Adrenal gland (tissue), 12 donors: ENCODE results near the gene ITPKB. TPM values are rescaled to one million over a fixed set of nuclear protein-coding genes. Genes with fewer than 3 reads are reported as not detected.

ENCODE experiments used
- DNase-seq, 7 donors: peaks; one replicate each; pipeline ENCODE4 v3.0.0-alpha.2; 2019 to 2020
- H3K27ac ChIP-seq, 5 donors: fragments of 200-600 bp; sonication (generic) in 4 of 5; 1 replicate in 3 of 5; 2 replicates in 2 of 5; pipeline versions ENCODE4 v1.5.1 to v1.8.0; 2016 to 2020; ENCODE audit warnings: mild to moderate bottlenecking in 1 of 5
- H3K27me3 ChIP-seq: fragments of 200-600 bp; 2 replicates; pipeline ENCODE4 v1.8.0; 2021
- H3K36me3 ChIP-seq, 2 donors: fragments of 200-600 bp; replicated peaks in 1 of 2; 1 replicate in 1 of 2; 2 replicates in 1 of 2; pipeline versions ENCODE4 v1.5.1 to v1.8.0; 2018 to 2022
- H3K4me1 ChIP-seq, 2 donors: fragments of 200-600 bp; replicated peaks in 1 of 2; 1 replicate in 1 of 2; 2 replicates in 1 of 2; pipeline versions ENCODE4 v1.5.1 to v1.8.0; 2018 to 2021
- H3K4me3 ChIP-seq, 4 donors: fragments of 200-600 bp; sonication (generic) in 3 of 4; one replicate each; pipeline ENCODE4 v1.5.1; 2016 to 2018
- H3K9me3 ChIP-seq, 3 donors: fragments of 200-600 bp; sonication (generic) in 1 of 3; replicated peaks in 1 of 3; 1 replicate in 2 of 3; 2 replicates in 1 of 3; pipeline versions ENCODE4 v1.5.1 to v1.8.0; 2016 to 2021
- POLR2A ChIP-seq, 2 donors: fragments of 450-650 bp; IDR thresholded peaks; one replicate each; pipeline ENCODE4 v1.6.1; 2017; ENCODE audit warnings: antibody characterized with exemption in 2 of 2, mild to moderate bottlenecking in 2 of 2, moderate library complexity in 1 of 2
- WGBS, 4 donors: extraction: QIAGEN DNeasy Blood & Tissue Kit in 2 of 4; methylation state at CpG; one replicate each; pipeline versions ENCODE4 v1.1.5 to v1.1.7; 2013 to 2017; 5-methylcytosine and 5-hydroxymethylcytosine counted together
- intact Hi-C, 2 donors: fragments of 100-400 bp; cut with DNase I; formaldehyde crosslinking; loops; one replicate each; pipeline versions ENCODE4 v1.14.1 to v1.15.0; 2022 to 2023
- polyA plus RNA-seq, 3 donors: library from polyadenylated mRNA; stranded (reverse); fragments of 200-250 nt in 2 of 3; fragments of 350-450 nt in 1 of 3; fragmentation: Illumina TruSeq in 1 of 3; extraction: RNeasy Lipid Tissue Mini Kit (QIAGEN cat#74804) in 1 of 3; gene quantifications; one replicate each; pipeline ENCODE4 v1.2.3, GENCODE V29; 2013 to 2014
- total RNA-seq, 9 donors: library from RNA; depleted of rRNA in 4 of 9; stranded (reverse); fragments of >200 nt in 4 of 9; fragments of 120-200 nt in 1 of 9; fragmentation: NEBNext Ultra II Directional in 1 of 9; extraction: Animal tissue kit (Norgen Biotek cat#: 25700) in 1 of 9; gene quantifications; one replicate each; pipeline versions ENCODE4 v1.1.0 to v1.2.4, GENCODE V29; 2013 to 2023
- TF ChIP-seq, protein P1 (sequence below), 6 experiments: fragments of 450-650 bp in 4 of 6; fragments of 200-600 bp in 2 of 6; sonication (generic) in 1 of 6; IDR thresholded peaks; 1 replicate in 5 of 6; 2 replicates in 1 of 6; pipeline versions ENCODE4 v1.5.1 to v1.8.0; 2016 to 2021; ENCODE audit warnings: antibody characterized with exemption in 6 of 6, mild to moderate bottlenecking in 2 of 6, moderate library complexity in 1 of 6
- donor health status: healthy with polysubstance abuse.
- donor health status: Bipolar disorder and iron deficiency.
- donor health status: DM: yes; HTN: yes; CAD: no.
- donor health status: DM: no; HTN: no; CAD: no.
- donor health status: DM: no; HTN: no; CAD: no.
- donor health status: DM: yes; HTN: yes; CAD: no.

ITPKB gene
- total and polyA plus RNA-seq, 12 donors, result 2.3 to 22.7 (median 13.0) TPM

DNA sequence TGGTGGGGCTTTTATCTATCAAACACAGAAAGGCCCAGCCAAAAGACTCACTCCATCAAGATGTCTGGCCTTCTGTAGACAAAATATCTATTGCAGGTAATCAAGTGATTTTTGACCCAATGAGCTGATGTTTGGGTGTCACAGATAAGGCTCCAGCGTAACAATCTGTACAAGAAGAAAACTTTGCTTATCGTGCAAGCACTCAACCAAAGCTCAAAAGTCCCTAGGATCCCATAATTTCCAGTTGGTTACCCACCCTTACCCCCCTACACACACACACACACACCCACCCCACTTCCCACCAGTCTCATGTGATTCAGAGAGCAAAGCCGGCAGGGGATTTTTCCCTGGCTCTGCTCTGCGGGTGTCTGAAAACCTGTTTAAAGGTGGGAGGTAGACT, 5.8 kb downstream of the ITPKB start:
- intact Hi-C loops, result loop anchor here in 1 of 2 donors (10.0 kb wide), 1 partner anchor 79 kb away; no protein-coding TSS in a partner anchor
- Histone ChIP-seq H3K27ac (no peak overlapping the region), H3K4me3 (no peak overlapping the region), H3K4me1 (peaks cover 0 to 37% of the 10 kb centered on the region in 2 donors), H3K36me3 (peaks cover 0 to 19% of the 10 kb centered on the region in 2 donors), H3K27me3 (no peaks in the 10 kb centered on the region), H3K9me3 (no peaks in the 10 kb centered on the region)
- DNase-seq, result no peak
- WGBS, 4 donors, result 74 to 96% (median 80%) methylated on average over 4 of the region's 4 CpGs
- TF ChIP-seq, protein P1, sequence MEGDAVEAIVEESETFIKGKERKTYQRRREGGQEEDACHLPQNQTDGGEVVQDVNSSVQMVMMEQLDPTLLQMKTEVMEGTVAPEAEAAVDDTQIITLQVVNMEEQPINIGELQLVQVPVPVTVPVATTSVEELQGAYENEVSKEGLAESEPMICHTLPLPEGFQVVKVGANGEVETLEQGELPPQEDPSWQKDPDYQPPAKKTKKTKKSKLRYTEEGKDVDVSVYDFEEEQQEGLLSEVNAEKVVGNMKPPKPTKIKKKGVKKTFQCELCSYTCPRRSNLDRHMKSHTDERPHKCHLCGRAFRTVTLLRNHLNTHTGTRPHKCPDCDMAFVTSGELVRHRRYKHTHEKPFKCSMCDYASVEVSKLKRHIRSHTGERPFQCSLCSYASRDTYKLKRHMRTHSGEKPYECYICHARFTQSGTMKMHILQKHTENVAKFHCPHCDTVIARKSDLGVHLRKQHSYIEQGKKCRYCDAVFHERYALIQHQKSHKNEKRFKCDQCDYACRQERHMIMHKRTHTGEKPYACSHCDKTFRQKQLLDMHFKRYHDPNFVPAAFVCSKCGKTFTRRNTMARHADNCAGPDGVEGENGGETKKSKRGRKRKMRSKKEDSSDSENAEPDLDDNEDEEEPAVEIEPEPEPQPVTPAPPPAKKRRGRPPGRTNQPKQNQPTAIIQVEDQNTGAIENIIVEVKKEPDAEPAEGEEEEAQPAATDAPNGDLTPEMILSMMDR (IDR thresholded peaks at IDR 0.05), result no peak
- no peak for TF ChIP-seq POLR2A (IDR thresholded peaks at IDR 0.05)

DNA sequence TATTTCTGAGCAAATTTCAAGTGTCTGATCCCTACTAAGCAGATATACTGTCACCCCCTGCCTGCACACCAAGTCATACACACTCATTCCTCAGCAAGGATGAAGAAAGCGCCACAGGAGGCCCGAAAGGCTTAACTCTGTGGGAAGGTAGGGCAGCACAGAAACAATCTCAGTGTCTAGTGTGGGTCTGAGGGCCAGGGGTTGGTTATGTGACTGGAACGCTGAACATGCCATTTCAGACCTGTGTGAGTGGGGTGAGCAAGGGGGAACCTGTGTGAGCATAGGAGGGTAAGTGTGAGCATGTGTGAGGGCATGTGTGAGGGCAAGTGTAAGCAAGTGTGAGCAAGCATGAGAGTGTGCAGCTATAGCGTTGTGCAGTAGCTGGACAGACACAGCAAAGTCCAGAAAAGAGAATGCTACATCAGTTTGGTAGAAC, 6.2 kb downstream of the ITPKB start:
- peaks cover 0 to 37% of the 10 kb centered on the region in 2 donors for H3K4me1 ChIP-seq
- H3K27ac ChIP-seq, result no peak overlapping the region
- intact Hi-C loops, result loop anchor here in 1 of 2 donors (10.0 kb wide), 1 partner anchor 78 kb away; no protein-coding TSS in a partner anchor
- no peak for DNase-seq
- TF ChIP-seq POLR2A (IDR thresholded peaks at IDR 0.05), result no peak
- TF ChIP-seq, protein P1 (IDR thresholded peaks at IDR 0.05), result no peak
- no peaks in the 10 kb centered on the region for H3K9me3 ChIP-seq
- peaks cover 0 to 19% of the 10 kb centered on the region in 2 donors for H3K36me3 ChIP-seq
- no peak overlapping the region for H3K4me3 ChIP-seq
- no peaks in the 10 kb centered on the region for H3K27me3 ChIP-seq
- WGBS, 4 donors, result 76 to 83% (median 80%) methylated on average over 4 of the region's 4 CpGs

DNA sequence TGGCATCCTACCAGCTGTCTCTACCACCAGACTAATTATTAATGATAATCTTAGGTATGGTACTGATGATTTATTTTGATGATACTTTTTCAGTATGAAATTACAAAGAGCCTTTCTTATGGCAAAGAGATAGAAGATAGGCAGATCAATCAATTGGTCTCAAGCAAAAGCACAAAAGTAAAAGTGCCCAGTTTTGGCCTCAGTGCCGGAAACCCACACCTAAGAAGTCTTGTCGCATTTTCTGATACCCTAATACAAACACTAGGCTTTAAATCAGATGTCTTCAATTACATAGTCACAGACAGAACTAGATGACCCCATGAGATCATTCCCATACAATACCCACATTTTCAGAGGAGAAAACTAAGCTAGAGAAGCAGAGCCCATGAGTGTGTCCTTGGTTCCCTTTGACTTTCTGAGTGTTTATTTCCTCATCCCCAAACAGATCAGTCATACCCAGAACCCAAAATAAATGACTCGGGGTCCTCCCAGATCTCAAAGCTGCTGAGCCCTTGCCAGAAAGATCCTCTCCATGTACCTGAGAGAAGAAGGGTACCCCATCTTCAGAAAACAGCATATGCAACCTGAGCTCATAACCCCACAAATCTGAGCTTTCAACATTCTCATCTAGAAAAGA, 7.7 kb downstream of the ITPKB start:
- Histone ChIP-seq H3K4me3 (no peak overlapping the region), H3K36me3 (peaks cover 0 to 18% of the 10 kb centered on the region in 2 donors), H3K9me3 (no peaks in the 10 kb centered on the region), H3K4me1 (peaks cover 0 to 33% of the 10 kb centered on the region in 2 donors), H3K27ac (no peak overlapping the region), H3K27me3 (no peaks in the 10 kb centered on the region)
- intact Hi-C loops, result loop anchor here in 1 of 2 donors (10.0 kb wide), 1 partner anchor 77 kb away; no protein-coding TSS in a partner anchor
- DNase-seq, result no peak
- no peak for TF ChIP-seq POLR2A (IDR thresholded peaks at IDR 0.05)
- TF ChIP-seq, protein P1 (IDR thresholded peaks at IDR 0.05), result no peak
- WGBS, 4 donors, result 56 to 66% (median 62%) methylated on average over 3 of the region's 3 CpGs

DNA sequence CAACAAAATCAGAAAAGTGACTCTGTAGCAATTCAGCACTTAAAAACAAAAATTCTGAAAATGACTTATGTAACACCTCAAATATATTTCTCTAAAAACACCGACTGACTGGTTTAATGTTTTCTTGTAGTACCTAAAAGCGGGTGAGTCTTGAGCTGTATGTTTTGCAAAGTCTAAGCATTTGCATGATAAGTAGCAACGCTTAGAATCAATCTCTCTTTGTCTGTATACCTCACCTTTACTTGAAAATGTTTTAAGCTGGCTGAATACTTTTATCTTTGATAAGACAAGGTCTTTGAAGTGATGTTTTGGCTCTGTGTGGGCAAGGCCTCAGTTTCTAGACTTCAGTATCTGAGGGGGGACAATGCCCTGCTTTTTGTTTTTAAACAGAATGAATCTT, 8.2 kb downstream of the ITPKB start:
- no peak overlapping the region for H3K27ac ChIP-seq
- TF ChIP-seq, protein P1 (IDR thresholded peaks at IDR 0.05), result no peak
- TF ChIP-seq POLR2A (IDR thresholded peaks at IDR 0.05), result no peak

More for the DNA sequence above, 8.2 kb downstream of the ITPKB start:
- Histone ChIP-seq H3K9me3 (no peaks in the 10 kb centered on the region), H3K4me1 (peaks cover 0 to 28% of the 10 kb centered on the region in 2 donors), H3K4me3 (no peak overlapping the region), H3K27me3 (no peaks in the 10 kb centered on the region), H3K36me3 (peaks cover 0 to 13% of the 10 kb centered on the region in 2 donors)
- WGBS, 4 donors, result 83 to 86% (median 85%) methylated on average over 3 of the region's 3 CpGs
- intact Hi-C loops, result loop anchor here in 1 of 2 donors (10.0 kb wide), 1 partner anchor 76 kb away; no protein-coding TSS in a partner anchor
- DNase-seq, result no peak
